ENCODE results near the gene NTNG2. TPM values are rescaled to one million over a fixed set of nuclear protein-coding genes. Genes with fewer than 3 reads are reported as not detected.

Gene NTNG2
- total RNA-seq, 4 donors from 2014 or later: 0.44 to 3.2 TPM; not detected in 2

DNA sequence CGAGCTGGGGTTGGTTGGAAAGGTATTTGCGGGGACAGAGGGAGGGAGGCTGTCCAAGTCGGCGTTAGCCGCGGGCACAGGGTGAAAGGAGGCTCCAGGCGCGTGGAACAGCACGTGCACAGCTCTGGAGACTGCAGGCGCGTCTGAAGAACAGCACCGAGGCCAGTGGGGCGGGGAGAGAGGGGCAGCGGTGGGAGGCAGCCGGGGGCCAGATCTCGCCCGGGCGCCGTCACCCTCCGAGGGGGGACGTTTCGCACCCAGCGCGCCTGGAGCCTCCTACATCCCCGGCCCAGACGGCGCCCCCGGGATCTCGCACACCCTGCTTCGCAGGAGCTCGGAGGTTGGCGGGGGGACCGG lies 79.6 kb downstream of the NTNG2 start:
- TF ChIP-seq, protein P1, sequence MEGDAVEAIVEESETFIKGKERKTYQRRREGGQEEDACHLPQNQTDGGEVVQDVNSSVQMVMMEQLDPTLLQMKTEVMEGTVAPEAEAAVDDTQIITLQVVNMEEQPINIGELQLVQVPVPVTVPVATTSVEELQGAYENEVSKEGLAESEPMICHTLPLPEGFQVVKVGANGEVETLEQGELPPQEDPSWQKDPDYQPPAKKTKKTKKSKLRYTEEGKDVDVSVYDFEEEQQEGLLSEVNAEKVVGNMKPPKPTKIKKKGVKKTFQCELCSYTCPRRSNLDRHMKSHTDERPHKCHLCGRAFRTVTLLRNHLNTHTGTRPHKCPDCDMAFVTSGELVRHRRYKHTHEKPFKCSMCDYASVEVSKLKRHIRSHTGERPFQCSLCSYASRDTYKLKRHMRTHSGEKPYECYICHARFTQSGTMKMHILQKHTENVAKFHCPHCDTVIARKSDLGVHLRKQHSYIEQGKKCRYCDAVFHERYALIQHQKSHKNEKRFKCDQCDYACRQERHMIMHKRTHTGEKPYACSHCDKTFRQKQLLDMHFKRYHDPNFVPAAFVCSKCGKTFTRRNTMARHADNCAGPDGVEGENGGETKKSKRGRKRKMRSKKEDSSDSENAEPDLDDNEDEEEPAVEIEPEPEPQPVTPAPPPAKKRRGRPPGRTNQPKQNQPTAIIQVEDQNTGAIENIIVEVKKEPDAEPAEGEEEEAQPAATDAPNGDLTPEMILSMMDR (IDR thresholded peaks at IDR 0.05; ENCODE audit: low read depth): no peak

DNA sequence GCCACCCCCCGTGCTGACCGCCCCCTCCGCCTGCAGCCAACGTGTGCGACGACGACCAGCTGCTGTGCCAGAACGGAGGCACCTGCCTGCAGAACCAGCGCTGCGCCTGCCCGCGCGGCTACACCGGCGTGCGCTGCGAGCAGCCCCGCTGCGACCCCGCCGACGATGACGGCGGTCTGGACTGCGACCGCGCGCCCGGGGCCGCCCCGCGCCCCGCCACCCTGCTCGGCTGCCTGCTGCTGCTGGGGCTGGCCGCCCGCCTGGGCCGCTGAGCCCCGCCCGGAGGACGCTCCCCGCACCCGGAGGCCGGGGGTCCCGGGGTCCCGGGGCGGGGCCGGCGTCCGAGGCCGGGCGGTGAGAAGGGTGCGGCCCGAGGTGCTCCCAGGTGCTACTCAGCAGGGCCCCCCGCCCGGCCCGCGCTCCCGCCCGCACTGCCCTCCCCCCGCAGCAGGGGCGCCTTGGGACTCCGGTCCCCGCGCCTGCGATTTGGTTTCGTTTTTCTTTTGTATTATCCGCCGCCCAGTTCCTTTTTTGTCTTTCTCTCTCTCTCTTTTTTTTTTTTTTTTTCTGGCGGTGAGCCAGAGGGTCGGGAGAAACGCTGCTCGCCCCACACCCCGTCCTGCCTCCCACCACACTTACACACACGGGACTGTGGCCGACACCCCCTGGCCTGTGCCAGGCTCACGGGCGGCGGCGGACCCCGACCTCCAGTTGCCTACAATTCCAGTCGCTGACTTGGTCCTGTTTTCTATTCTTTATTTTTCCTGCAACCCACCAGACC lies 80.2 kb downstream of the NTNG2 start:
- TF ChIP-seq, protein P1 (IDR thresholded peaks at IDR 0.05; ENCODE audit: low read depth): no peak

DNA sequence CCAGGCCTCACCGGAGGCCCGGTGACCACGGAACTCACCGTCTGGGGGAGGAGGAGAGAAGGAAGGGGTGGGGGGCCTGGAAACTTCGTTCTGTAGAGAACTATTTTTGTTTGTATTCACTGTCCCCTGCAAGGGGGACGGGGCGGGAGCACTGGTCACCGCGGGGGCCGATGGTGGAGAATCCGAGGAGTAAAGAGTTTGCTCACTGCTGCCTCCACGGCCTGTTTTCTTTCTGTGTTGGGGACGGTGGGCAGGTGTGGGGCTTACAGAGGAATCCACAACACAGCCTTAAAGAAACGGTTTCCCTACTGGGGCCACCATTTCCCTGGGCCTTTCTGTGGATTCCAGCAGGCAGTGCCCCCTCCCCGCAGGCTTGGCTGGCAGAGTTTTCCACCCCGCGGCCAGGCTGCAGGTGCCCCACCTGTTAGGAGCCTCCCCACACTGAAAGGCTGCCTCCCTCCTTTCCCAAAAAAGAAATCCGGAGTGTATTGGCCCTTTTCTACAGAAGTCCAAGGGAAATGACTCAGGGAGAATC lies 80.8 kb downstream of the NTNG2 start:
- TF ChIP-seq, protein P1 (IDR thresholded peaks at IDR 0.05; ENCODE audit: low read depth): no peak

DNA sequence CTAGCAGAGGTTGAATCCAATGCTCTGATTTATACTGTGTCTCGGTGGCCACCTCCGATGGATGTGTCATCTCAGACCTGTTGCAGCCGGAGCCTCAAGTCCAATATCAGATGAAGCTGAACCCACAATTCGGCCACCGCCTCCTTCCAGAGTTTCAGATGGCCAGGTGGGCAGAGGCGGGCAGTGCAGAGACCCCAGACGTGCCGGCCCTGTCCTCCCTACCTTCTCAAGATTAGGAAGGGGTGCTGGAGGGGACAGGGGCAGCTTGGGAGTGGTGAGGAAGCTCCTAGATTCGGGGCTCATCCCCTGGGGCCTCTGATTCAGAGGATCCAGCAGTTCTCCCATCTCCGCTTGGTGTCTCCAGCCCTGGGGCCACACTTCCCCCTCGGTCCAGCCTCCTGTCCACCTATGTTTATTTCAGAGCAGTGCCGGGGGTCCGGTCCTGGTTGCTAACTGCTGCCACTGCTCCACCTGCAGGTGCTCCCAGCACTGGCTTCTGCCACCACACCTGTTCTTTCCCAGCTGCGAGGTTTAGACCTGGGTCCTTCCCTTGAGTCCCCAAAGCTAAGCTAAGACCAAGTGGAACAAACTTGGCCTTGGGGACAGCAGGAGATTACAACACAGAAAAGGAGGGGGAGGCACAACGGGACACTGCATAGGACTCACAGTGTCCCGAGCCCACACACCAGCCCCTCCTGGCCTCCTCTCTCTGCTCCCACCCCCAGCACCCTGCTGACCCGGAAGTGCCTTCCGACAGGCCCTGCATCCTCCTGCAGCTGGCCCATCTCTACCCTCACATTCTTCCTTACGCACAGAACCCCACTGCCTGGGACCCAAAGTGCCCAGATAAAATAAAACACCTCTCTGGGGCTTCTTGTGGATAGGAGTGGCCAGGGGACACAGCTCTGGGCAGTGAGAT lies 81.6 kb downstream of the NTNG2 start:
- TF ChIP-seq, protein P1 (IDR thresholded peaks at IDR 0.05; ENCODE audit: low read depth): no peak

DNA sequence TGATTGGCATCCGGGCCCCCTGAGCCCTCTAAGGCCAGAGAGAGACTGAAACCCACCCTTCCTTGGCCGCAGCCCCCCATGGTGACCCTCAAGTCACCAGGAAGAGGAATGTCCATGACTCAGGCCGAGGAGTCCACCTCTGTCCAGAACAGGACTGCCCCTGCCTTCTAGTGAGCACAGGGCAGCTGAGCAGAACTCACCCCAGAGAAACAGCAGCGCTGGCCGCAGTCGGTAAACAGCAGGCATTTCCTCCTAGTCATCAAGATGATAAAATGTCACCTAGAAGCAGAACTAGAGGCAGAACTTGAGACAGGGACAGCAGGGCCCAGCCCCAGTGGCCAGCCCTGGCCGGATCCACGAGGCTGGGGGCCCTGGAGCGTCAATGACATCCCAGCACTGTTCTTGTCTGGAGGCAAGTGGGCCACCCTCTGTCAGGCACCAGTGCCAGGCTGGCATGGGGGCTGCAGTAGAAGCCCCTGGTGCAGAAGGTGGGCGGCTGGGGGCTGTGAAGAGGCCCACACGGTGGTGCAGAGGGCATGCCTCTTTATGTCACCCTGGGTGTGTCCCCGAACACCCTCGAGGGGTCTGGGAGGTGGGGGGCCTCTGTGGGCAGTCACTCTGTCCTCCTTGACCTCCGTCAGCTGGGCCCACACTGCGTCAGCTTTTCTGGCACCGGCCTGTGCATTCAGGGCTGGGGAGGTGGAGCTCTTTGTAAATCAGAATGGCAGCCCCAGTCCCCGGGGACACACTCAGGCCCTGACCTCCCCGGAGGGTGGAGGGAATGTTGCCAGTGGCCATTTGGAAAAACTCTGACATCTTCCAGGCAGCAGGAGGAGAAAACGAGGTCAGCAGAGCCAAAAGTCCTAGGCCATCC lies 83.0 kb downstream of the NTNG2 start:
- TF ChIP-seq, protein P1 (IDR thresholded peaks at IDR 0.05; ENCODE audit: low read depth): no peak

DNA sequence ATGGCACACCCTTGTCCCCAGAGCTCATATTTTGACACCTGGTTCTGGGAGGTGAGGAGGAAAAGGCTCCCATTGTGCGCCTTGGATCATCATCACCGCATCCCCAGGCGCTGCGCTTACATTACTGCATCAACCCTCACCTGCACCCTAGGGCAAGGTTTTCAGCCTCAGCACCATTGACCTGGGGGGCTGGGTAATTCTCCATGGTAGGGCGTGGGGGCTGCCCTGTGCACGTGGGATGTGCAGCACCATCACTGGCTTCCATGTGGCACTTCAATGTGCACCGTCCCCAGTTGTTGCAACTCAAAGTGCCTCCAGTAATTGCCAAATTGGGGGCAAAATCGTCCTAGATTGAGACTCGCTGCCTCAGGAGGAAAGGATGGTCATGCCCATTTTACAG lies 83.6 kb downstream of the NTNG2 start:
- TF ChIP-seq, protein P1 (IDR thresholded peaks at IDR 0.05; ENCODE audit: low read depth): no peak
